K562 (cell line): ENCODE results near the gene QKI. TPM values are rescaled to one million over a fixed set of nuclear protein-coding genes. Genes with fewer than 3 reads are reported as not detected.

ENCODE experiments used
- ATAC-seq: fragments of 200-7000 bp; cut with Tn5 transposase; 3 replicates; pipeline ENCODE4 v1.9.1; 2020; ENCODE audit warnings: moderate library complexity
- BruUV-seq: library from RNA; stranded (reverse); fragments of 400-500 nt; replicated peaks from 2 replicates; lab custom pipeline; 2021; lab: Mats Ljungman, UMichigan
- CTCF ChIA-PET: fragments of 300-600 bp; formaldehyde crosslinking; extraction: SDS; loops from one replicate; lab custom pipeline; 2021; ENCODE audit warnings: low intra/inter-chr PET ratio; lab: Yijun Ruan, JAX
- POLR2A ChIA-PET: fragments of 300-600, 350-650 bp; sonication (Branson Sonifier 250); formaldehyde crosslinking; extraction: SDS; loops from one replicate; lab custom pipeline; 2021; ENCODE audit warnings: antibody characterized with exemption, inconsistent platforms; lab: Yijun Ruan, JAX
- DNase-seq, 4 experiments: peaks; one replicate each; pipeline versions ENCODE4 v3.0.0 to v3.0.0-alpha.2; 2011 to 2018; ENCODE audit warnings: low spot score in 3 of 4, mixed read lengths in 3 of 4; ENCODE audit errors: extremely low read depth in 1 of 4
- FAIRE-seq: peaks from 2 replicates; lab custom pipeline; 2011; peaks lifted over from hg19 to GRCh38; lab: Jason Lieb, UNC
- H2AFZ ChIP-seq: 2 replicates; pipeline ENCODE4 v1.6.0; 2011; ENCODE audit warnings: low read depth, low read length, control low read depth, inconsistent platforms
- H3K27ac ChIP-seq: fragments of 200-600 bp; 3 replicates; pipeline ENCODE4 v1.8.0; 2011; ENCODE audit warnings: low read depth, mild to moderate bottlenecking, control low read depth, inconsistent platforms, low read length, moderate library complexity, mixed read lengths; ENCODE audit errors: extremely low read depth
- H3K27me3 ChIP-seq, 2 experiments: fragments of 300-600 bp in 1 of 2; 2 replicates in 1 of 2; 3 replicates in 1 of 2; pipeline versions ENCODE4 v1.6.0 to v1.8.0; 2011; ENCODE audit warnings: inconsistent platforms in 2 of 2, low read length in 2 of 2, mild to moderate bottlenecking in 1 of 2, mixed read lengths in 1 of 2, moderate library complexity in 1 of 2; ENCODE audit not compliant: control insufficient read depth in 2 of 2, insufficient read depth in 2 of 2
- H3K36me3 ChIP-seq: fragments of 300-600 bp; 3 replicates; pipeline ENCODE4 v1.8.0; 2011; ENCODE audit warnings: mild to moderate bottlenecking, low read length, inconsistent platforms; ENCODE audit not compliant: control insufficient read depth, insufficient read depth
- H3K4me1 ChIP-seq, 2 experiments: fragments of 200-600 bp in 1 of 2; replicated peaks in 1 of 2; 2 replicates in 1 of 2; 3 replicates in 1 of 2; pipeline versions ENCODE4 v1.5.1 to v1.8.0; 2011; ENCODE audit warnings: inconsistent platforms in 2 of 2, low read length in 2 of 2, mild to moderate bottlenecking in 1 of 2, mixed read lengths in 1 of 2, moderate library complexity in 1 of 2; ENCODE audit not compliant: control insufficient read depth in 2 of 2, insufficient read depth in 2 of 2
- H3K4me2 ChIP-seq: 2 replicates; pipeline ENCODE4 v1.6.1; 2011; ENCODE audit warnings: low read length, control low read depth, inconsistent platforms, mixed read lengths; ENCODE audit not compliant: insufficient read depth
- H3K4me3 ChIP-seq: fragments of 200-600 bp; sonication (generic), shearing (Covaris generic); 2 replicates; pipeline ENCODE4 v1.5.1; 2016; ENCODE audit warnings: control low read depth, inconsistent platforms
- H3K79me2 ChIP-seq: fragments of 200-600 bp; 3 replicates; pipeline ENCODE4 v1.8.0; 2011; ENCODE audit warnings: low read length, inconsistent platforms; ENCODE audit not compliant: control insufficient read depth, insufficient read depth
- H3K9ac ChIP-seq, 2 experiments: 2 replicates each; pipeline versions ENCODE4 v1.6.0 to v1.6.1; 2011; ENCODE audit warnings: low read depth in 2 of 2, low read length in 2 of 2, control low read depth in 1 of 2, inconsistent platforms in 1 of 2, mild to moderate bottlenecking in 1 of 2, mixed read lengths in 1 of 2; ENCODE audit not compliant: insufficient read depth in 1 of 2
- H3K9me1 ChIP-seq: one replicate; pipeline ENCODE4 v1.6.0; 2011; ENCODE audit warnings: inconsistent platforms, mild to moderate bottlenecking, low read length, moderate library complexity; ENCODE audit not compliant: control insufficient read depth, insufficient read depth
- H3K9me3 ChIP-seq: replicated peaks from 2 replicates; pipeline ENCODE4 v1.5.1; 2011; ENCODE audit warnings: low read depth, low read length, inconsistent platforms; ENCODE audit not compliant: control insufficient read depth, insufficient read depth
- H4K20me1 ChIP-seq: replicated peaks from 2 replicates; pipeline ENCODE4 v1.6.1; 2011; ENCODE audit warnings: low read length, inconsistent platforms, mixed read lengths; ENCODE audit not compliant: control insufficient read depth, insufficient read depth
- CEBPB ChIP-seq: fragments of 450-650 bp; IDR thresholded peaks from 2 replicates; pipeline ENCODE4 v1.6.1; 2016; ENCODE audit warnings: missing genetic modification characterization, missing compliant biosample characterization
- CHD2 ChIP-seq: IDR thresholded peaks from 2 replicates; pipeline ENCODE4 v1.6.1; 2011; ENCODE audit warnings: low read depth, low read length
- CSDE1 ChIP-seq, 2 experiments: fragments of 450-650 bp; IDR thresholded peaks; 2 replicates each; pipeline ENCODE4 v1.6.1; 2016; ENCODE audit warnings: mild to moderate bottlenecking in 1 of 2
- DMBX1 ChIP-seq: fragments of 250-450 bp; sonication (Bioruptor Pico); IDR thresholded peaks from 2 replicates; pipeline ENCODE4 v1.8.0; 2022; ENCODE audit warnings: inconsistent platforms, mild to moderate bottlenecking, moderate library complexity, borderline replicate concordance
- DPF2 ChIP-seq: fragments of 450-650 bp; IDR thresholded peaks from 2 replicates; pipeline ENCODE4 v1.6.1; 2016
- HCFC1 ChIP-seq: IDR thresholded peaks from 2 replicates; pipeline ENCODE4 v1.6.1; 2012; ENCODE audit warnings: low read depth, low read length, improper control_type of control experiment
- JUND ChIP-seq, 2 experiments: IDR thresholded peaks; 2 replicates in 1 of 2; 3 replicates in 1 of 2; pipeline ENCODE4 v1.6.1; 2011; ENCODE audit warnings: borderline replicate concordance in 2 of 2, low read depth in 2 of 2, low read length in 2 of 2, improper control_type of control experiment in 1 of 2, missing biosample characterization in 1 of 2, missing genetic modification characterization in 1 of 2, missing genetic modification reagents in 1 of 2
- LCOR ChIP-seq: sonication (generic); formaldehyde crosslinking; IDR thresholded peaks from 2 replicates; pipeline ENCODE4 v1.8.0; 2022; ENCODE audit warnings: mild to moderate bottlenecking, missing genetic modification reagents
- MEIS2 ChIP-seq: fragments of 450-650 bp; IDR thresholded peaks from 2 replicates; pipeline ENCODE4 v1.6.1; 2014; ENCODE audit warnings: mild to moderate bottlenecking; ENCODE audit not compliant: partially characterized antibody
- MYC ChIP-seq, 2 experiments: fragments of 250-450 bp in 1 of 2; sonication (Bioruptor Pico) in 1 of 2; IDR thresholded peaks; 2 replicates each; pipeline versions ENCODE4 v1.5.1 to v1.6.1; 2012 to 2021; ENCODE audit warnings: low read depth in 2 of 2, borderline replicate concordance in 1 of 2, improper control_type of control experiment in 1 of 2, low read length in 1 of 2, mild to moderate bottlenecking in 1 of 2, moderate library complexity in 1 of 2
- NFE2 ChIP-seq: IDR thresholded peaks from 2 replicates; pipeline ENCODE4 v1.6.1; 2014; ENCODE audit warnings: antibody characterized with exemption, low read depth
- SLC30A9 ChIP-seq: fragments of 250-450 bp; sonication (Bioruptor Pico); IDR thresholded peaks from 2 replicates; pipeline ENCODE4 v1.8.0; 2022; ENCODE audit warnings: mild to moderate bottlenecking, moderate library complexity
- SMARCC2 ChIP-seq: fragments of 450-650 bp; IDR thresholded peaks from 2 replicates; pipeline ENCODE4 v1.6.1; 2017; ENCODE audit warnings: antibody characterized with exemption, moderate library complexity, mild to moderate bottlenecking, low read depth
- TEAD4 ChIP-seq, 2 experiments: sonication (generic) in 1 of 2; formaldehyde crosslinking in 1 of 2; IDR thresholded peaks; 2 replicates each; pipeline versions ENCODE4 v1.6.1 to v1.8.0; 2012 to 2022; ENCODE audit warnings: borderline replicate concordance in 1 of 2, inconsistent platforms in 1 of 2, low read length in 1 of 2, mild to moderate bottlenecking in 1 of 2, missing genetic modification reagents in 1 of 2
- ZNF12 ChIP-seq: sonication (generic); formaldehyde crosslinking; IDR thresholded peaks from 2 replicates; pipeline ENCODE4 v1.4.0; 2020; ENCODE audit warnings: mild to moderate bottlenecking, missing genetic modification reagents
- ZNF75A ChIP-seq: fragments of 450-650 bp; formaldehyde crosslinking; IDR thresholded peaks from 2 replicates; pipeline ENCODE4 v1.4.0; 2020; ENCODE audit warnings: mild to moderate bottlenecking
- WGBS: fragments of 100-300 bp; shearing (Covaris generic); methylation state at CpG from one replicate; pipeline ENCODE4 v1.1.6; 2016; ENCODE audit warnings: low coverage, mixed read lengths; ENCODE audit not compliant: insufficient coverage; ENCODE audit errors: missing lambda C conversion rate; 5-methylcytosine and 5-hydroxymethylcytosine counted together
- in situ Hi-C: fragments of 300-500 bp; cut with MboI; formaldehyde crosslinking; loops from 4 replicates; pipeline ENCODE4 v1.15.0; 2018; ENCODE audit warnings: inconsistent platforms, mixed read lengths
- intact Hi-C: fragments of 100-400 bp; cut with micrococcal nuclease; formaldehyde crosslinking; loops from 2 replicates; pipeline ENCODE4 v1.14.2; 2022
- polyA plus RNA-seq, 8 experiments: library from polyadenylated mRNA; depleted of rRNA in 4 of 8; stranded (reverse) in 5 of 8; unstranded in 3 of 8; fragments of >200 nt; fragmentation: Nextera tagmentation in 2 of 8; fragmentation: Illumina TruSeq in 1 of 8; extraction: Ambion mirVana in 2 of 8; extraction: Trizol in 1 of 8; gene quantifications; 2 replicates each; pipeline versions ENCODE4 v1.2.1 to v1.2.3, GENCODE V29; 2011 to 2014; ENCODE audit warnings: inconsistent platforms in 1 of 8, missing spikeins in 1 of 8
- total RNA-seq, 7 experiments: library from RNA; depleted of rRNA in 6 of 7; stranded (reverse); fragments of >200 nt in 6 of 7; fragmentation: Illumina TruSeq in 2 of 7; extraction: Trizol in 2 of 7; gene quantifications; 2 replicates each; pipeline versions ENCODE4 v1.2.1 to v1.2.3, GENCODE V29; 2011 to 2021; ENCODE audit warnings: low replicate concordance in 1 of 7
- TF ChIP-seq, protein P1 (sequence below), 3 experiments: IDR thresholded peaks in 2 of 3; conservative IDR thresholded peaks in 1 of 3; 2 replicates each; pipeline ENCODE4 v1.5.1; 2011 to 2012; ENCODE audit warnings: low read length in 3 of 3, mild to moderate bottlenecking in 3 of 3, control low read depth in 2 of 3, improper control_type of control experiment in 1 of 3, inconsistent platforms in 1 of 3, low read depth in 1 of 3, mixed read lengths in 1 of 3, moderate library complexity in 1 of 3; ENCODE audit not compliant: insufficient read depth in 2 of 3
- TF ChIP-seq, protein P2 (sequence below): IDR thresholded peaks from 2 replicates; pipeline ENCODE4 v1.6.1; 2012; ENCODE audit warnings: low read depth, low read length, improper control_type of control experiment, borderline replicate concordance

Gene QKI
- total and polyA plus RNA-seq, 9 of the 15 experiments (the other 6 are each of a cell fraction or from before 2014, with no cell fraction given): 20.4 to 215 (median 123) TPM

DNA sequence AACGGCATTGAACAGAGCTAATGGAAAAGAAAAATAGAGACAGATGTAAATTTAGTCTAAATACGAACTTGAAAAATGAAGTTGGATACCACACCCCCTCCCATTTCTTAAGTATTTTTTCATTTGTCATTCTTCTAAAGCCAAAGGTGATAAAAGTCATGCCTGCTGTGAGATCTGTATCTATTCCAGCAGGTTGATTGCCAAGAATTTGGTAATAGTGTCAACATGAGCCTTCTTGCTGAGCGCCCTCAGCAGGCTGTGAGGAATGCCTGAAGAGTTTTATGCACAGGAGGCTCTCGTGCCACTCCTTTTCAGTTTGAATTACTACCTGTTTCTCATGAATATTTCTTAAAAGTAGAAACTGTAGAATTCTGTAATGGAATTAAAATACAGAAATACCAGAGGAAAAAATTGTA, 165.4 kb downstream of the QKI start:
- Histone ChIP-seq H3K4me1 (peaks cover 6 to 38% of the 10 kb centered on the region in 2 experiments), H4K20me1 (no peaks in the 10 kb centered on the region), H3K4me3 (no peak overlapping the region), H3K27me3 (no peaks in the 10 kb centered on the region), H3K79me2 (no peaks in the 10 kb centered on the region), H3K9ac (peak overlapping the region in 1 of 2 experiments; percentile 34; a peak in 1 of 4 replicates), H3K9me1 (no peaks in the 10 kb centered on the region), H3K27ac (peak overlapping the region; percentile 75), H2AFZ (peak overlapping the region; percentile 73), H3K9me3 (no peaks in the 10 kb centered on the region), H3K36me3 (peaks cover 12% of the 10 kb centered on the region; the same call in 2 of the 3 replicates), H3K4me2 (peak overlapping the region; percentile 65)
- BruUV-seq: no TSS peak
- POLR2A ChIA-PET: interaction anchor here (0.6 to 1.2 kb wide), 3 partner anchors 141 to 164 kb away, joined by 3 to 4 read pairs (median 3); no protein-coding TSS in a partner anchor
- DNase-seq (peak in 3 of 4 experiments; percentile 25 to 70 (median 39)), ATAC-seq (peak; percentile 71), FAIRE-seq (peak; percentile 66)
- in situ Hi-C loops: no loop called here
- CTCF ChIA-PET: no interaction called here
- intact Hi-C loops: loop anchor here (2.0 to 10.0 kb wide), 3 partner anchors 161 to 399 kb away; no protein-coding TSS in a partner anchor
- 8% methylated on average over 4 of the region's 4 CpGs for WGBS
- peak; percentile 31 for TF ChIP-seq MEIS2
- TF ChIP-seq CSDE1 (IDR thresholded peaks at IDR 0.05): no peak
- TF ChIP-seq HCFC1: peak; percentile 29; the same call in 1 of the 2 replicates
- 0 out of 2 replicates have a peak, but pooled peaks have one; percentile 15 for TF ChIP-seq DMBX1
- TF ChIP-seq, protein P1, sequence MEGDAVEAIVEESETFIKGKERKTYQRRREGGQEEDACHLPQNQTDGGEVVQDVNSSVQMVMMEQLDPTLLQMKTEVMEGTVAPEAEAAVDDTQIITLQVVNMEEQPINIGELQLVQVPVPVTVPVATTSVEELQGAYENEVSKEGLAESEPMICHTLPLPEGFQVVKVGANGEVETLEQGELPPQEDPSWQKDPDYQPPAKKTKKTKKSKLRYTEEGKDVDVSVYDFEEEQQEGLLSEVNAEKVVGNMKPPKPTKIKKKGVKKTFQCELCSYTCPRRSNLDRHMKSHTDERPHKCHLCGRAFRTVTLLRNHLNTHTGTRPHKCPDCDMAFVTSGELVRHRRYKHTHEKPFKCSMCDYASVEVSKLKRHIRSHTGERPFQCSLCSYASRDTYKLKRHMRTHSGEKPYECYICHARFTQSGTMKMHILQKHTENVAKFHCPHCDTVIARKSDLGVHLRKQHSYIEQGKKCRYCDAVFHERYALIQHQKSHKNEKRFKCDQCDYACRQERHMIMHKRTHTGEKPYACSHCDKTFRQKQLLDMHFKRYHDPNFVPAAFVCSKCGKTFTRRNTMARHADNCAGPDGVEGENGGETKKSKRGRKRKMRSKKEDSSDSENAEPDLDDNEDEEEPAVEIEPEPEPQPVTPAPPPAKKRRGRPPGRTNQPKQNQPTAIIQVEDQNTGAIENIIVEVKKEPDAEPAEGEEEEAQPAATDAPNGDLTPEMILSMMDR (IDR thresholded peaks at IDR 0.05 in 2 of 3, conservative IDR thresholded peaks at IDR 0.05 in 1 of 3; ENCODE audit: insufficient read depth in 2 of 3, low read depth in 1 of 3, low read length in 3 of 3): peak; percentile 32 to 54 (median 46); a peak in 4 of 6 replicates
- TF ChIP-seq, protein P2, sequence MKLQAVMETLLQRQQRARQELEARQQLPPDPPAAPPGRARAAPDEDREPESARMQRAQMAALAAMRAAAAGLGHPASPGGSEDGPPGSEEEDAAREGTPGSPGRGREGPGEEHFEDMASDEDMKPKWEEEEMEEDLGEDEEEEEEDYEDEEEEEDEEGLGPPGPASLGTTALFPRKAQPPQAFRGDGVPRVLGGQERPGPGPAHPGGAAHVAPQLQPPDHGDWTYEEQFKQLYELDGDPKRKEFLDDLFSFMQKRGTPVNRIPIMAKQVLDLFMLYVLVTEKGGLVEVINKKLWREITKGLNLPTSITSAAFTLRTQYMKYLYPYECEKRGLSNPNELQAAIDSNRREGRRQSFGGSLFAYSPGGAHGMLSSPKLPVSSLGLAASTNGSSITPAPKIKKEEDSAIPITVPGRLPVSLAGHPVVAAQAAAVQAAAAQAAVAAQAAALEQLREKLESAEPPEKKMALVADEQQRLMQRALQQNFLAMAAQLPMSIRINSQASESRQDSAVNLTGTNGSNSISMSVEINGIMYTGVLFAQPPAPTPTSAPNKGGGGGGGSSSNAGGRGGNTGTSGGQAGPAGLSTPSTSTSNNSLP: 0 out of 2 replicates have a peak, but pooled peaks have one; percentile 65
- peak; percentile 53; the same call in 1 of the 2 replicates for TF ChIP-seq NFE2
- 0 out of 2 replicates have a peak, but pooled peaks have one; percentile 28 for TF ChIP-seq ZNF75A
- TF ChIP-seq SLC30A9 (CRISPR knock-in tag): no peak
- TF ChIP-seq DPF2: peak; percentile 58; the same call in 1 of the 2 replicates
- TF ChIP-seq CEBPB: 0 out of 2 replicates have a peak, but pooled peaks have one; percentile 34
- no peak for TF ChIP-seq CHD2
- peak; percentile 49; the same call in 1 of the 2 replicates for TF ChIP-seq JUND (IDR thresholded peaks at IDR 0.05; ENCODE audit: borderline replicate concordance, low read depth, low read length)
- TF ChIP-seq JUND (tag; IDR thresholded peaks at IDR 0.05; ENCODE audit: borderline replicate concordance, low read depth, low read length): peak; percentile 15; the same call in 1 of the 3 replicates
- TF ChIP-seq LCOR (CRISPR knock-in tag): 0 out of 2 replicates have a peak, but pooled peaks have one; percentile 32
- TF ChIP-seq MYC (IDR thresholded peaks at IDR 0.05; ENCODE audit: low read depth, low read length): 0 out of 2 replicates have a peak, but pooled peaks have one; percentile 30
- TF ChIP-seq MYC (CRISPR knock-in tag; IDR thresholded peaks at IDR 0.05; ENCODE audit: borderline replicate concordance, low read depth): no peak
- TF ChIP-seq SMARCC2: 0 out of 2 replicates have a peak, but pooled peaks have one; percentile 40
- no peak for TF ChIP-seq ZNF12 (CRISPR knock-in tag)
- TF ChIP-seq TEAD4 (IDR thresholded peaks at IDR 0.05; ENCODE audit: low read length): peak; percentile 64
- TF ChIP-seq TEAD4 (CRISPR knock-in tag; IDR thresholded peaks at IDR 0.05; ENCODE audit: borderline replicate concordance): no peak
